Coronary artery (tissue), 2 donors: ENCODE results near the gene MYL6.

ENCODE experiments used
- DNase-seq: peaks from one replicate; pipeline ENCODE4 v3.0.0-alpha.2; 2017; ENCODE audit warnings: low spot score
- H3K27ac ChIP-seq, 2 donors: fragments of 200-600 bp; sonication (generic); one replicate each; pipeline ENCODE4 v1.5.1; 2016 to 2019
- H3K4me3 ChIP-seq: fragments of 200-600 bp; sonication (generic); 2 replicates; pipeline ENCODE4 v1.5.1; 2016; ENCODE audit warnings: mild to moderate bottlenecking, moderate library complexity
- TF ChIP-seq, protein P1 (sequence below): fragments of 200-600 bp; sonication (generic); IDR thresholded peaks from one replicate; pipeline ENCODE4 v1.5.1; 2019; ENCODE audit warnings: antibody characterized with exemption

MYL6 gene

GRCh38 chr12:56157201-56158028 lies 744 bp upstream of the MYL6 start:
- peak overlapping the region; percentile 96 for H3K4me3 ChIP-seq
- H3K27ac ChIP-seq, result peak overlapping the region; percentile 98 to 100
- DNase-seq, result peak; percentile 92
- TF ChIP-seq, protein P1, sequence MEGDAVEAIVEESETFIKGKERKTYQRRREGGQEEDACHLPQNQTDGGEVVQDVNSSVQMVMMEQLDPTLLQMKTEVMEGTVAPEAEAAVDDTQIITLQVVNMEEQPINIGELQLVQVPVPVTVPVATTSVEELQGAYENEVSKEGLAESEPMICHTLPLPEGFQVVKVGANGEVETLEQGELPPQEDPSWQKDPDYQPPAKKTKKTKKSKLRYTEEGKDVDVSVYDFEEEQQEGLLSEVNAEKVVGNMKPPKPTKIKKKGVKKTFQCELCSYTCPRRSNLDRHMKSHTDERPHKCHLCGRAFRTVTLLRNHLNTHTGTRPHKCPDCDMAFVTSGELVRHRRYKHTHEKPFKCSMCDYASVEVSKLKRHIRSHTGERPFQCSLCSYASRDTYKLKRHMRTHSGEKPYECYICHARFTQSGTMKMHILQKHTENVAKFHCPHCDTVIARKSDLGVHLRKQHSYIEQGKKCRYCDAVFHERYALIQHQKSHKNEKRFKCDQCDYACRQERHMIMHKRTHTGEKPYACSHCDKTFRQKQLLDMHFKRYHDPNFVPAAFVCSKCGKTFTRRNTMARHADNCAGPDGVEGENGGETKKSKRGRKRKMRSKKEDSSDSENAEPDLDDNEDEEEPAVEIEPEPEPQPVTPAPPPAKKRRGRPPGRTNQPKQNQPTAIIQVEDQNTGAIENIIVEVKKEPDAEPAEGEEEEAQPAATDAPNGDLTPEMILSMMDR, result peak; percentile 32

DNA sequence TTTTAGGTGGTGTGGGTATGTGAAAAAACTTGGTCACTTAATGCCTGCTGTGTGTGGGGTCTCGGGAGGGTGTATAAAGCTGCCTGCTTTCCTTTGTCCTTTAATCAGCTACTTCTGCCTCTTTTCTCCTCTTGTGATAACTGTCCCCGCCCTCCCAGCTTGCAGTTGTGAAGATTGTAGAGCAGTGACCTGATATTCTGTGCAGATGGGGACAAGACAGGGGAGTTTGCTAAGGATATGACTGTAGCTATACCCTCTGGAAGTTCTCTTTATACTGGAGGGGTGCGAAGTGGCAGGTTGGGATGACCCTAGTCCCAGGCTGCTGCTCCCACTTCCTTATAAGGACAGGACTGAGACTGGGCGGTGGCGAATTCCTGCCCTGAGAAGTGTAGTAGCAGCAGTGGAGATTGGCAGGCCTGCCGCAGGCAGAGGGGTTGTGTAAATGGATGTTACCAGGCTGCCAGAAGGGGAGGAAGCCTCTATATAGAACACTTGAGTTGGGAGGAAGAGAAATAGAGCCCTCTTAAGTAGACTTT lies 835 bp downstream of the MYL6 start:
- peak; percentile 92 for DNase-seq
- Histone ChIP-seq H3K4me3 (peak overlapping the region; percentile 96), H3K27ac (peak overlapping the region; percentile 98 to 100)
- TF ChIP-seq, protein P1, result no peak

- TF ChIP-seq, protein P1, result no peak
- Histone ChIP-seq H3K4me3 (peak overlapping the region; percentile 96), H3K27ac (peak overlapping the region; percentile 98 to 100)
- DNase-seq, result no peak
Observed at GRCh38 chr12:56159482-56160192, 1.5 kb downstream of the MYL6 start.

DNA sequence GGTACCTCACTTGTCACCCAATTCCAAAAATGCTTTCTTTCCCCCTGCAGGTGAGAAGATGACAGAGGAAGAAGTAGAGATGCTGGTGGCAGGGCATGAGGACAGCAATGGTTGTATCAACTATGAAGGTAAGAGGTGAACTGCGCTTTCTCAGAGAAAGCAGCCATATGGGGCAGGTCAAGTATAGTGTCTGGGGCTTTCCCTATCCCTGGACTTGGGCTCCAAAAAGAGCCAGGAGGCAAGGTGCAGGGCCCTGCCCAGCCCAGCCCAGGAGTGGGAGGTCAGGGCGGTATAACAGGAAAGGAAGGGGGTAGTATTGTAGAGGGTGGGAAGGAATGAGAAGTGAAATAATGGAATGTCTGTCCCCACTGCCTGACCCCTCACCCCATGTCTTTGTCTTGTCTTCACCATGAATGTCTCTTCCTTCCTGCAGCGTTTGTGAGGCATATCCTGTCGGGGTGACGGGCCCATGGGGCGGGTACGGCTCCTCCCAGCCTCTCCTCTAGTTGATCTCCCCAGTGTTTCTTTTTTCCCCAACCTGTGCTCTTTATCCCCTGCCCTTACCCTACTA lies 2.1 kb downstream of the MYL6 start:
- DNase-seq, result no peak
- H3K4me3 ChIP-seq, result peak overlapping the region; percentile 96
- TF ChIP-seq, protein P1, result no peak
- H3K27ac ChIP-seq, result peak overlapping the region; percentile 98 to 100

DNA sequence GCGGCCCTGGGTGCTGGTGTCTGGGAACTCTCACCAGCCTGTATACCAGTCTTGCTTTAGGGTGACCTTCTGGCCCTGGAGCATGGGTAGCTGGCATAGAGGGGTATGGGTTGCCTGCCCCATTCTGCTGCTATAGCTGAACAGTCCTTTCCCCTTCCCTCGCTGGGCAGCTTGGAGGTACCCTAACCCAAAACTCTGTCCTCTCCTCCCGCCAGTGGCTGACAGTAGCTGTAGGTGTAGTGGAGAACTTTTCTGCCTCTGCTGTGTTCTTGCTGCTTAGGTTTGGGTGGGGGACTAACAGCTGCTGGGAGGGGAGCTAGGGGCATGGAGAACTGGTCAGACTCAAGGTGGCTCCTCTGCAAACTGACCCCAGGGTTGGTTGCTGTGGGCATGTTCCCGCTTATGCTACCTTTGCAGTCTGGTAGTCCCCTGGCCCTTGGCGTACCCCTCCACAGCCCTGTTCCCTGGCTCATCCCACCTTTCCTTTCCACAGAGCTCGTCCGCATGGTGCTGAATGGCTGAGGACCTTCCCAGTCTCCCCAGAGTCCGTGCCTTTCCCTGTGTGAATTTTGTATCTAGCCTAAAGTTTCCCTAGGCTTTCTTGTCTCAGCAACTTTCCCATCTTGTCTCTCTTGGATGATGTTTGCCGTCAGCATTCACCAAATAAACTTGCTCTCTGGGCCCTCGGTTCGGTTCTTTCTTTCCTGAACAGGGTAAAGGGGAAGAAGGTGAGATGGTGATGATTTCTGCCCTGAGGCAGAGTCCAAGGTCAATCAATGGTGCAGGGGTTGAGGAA lies 2.9 kb downstream of the MYL6 start:
- Histone ChIP-seq H3K27ac (peak overlapping the region; percentile 98 to 100), H3K4me3 (peak overlapping the region; percentile 96)
- TF ChIP-seq, protein P1, result no peak
- no peak for DNase-seq

DNA sequence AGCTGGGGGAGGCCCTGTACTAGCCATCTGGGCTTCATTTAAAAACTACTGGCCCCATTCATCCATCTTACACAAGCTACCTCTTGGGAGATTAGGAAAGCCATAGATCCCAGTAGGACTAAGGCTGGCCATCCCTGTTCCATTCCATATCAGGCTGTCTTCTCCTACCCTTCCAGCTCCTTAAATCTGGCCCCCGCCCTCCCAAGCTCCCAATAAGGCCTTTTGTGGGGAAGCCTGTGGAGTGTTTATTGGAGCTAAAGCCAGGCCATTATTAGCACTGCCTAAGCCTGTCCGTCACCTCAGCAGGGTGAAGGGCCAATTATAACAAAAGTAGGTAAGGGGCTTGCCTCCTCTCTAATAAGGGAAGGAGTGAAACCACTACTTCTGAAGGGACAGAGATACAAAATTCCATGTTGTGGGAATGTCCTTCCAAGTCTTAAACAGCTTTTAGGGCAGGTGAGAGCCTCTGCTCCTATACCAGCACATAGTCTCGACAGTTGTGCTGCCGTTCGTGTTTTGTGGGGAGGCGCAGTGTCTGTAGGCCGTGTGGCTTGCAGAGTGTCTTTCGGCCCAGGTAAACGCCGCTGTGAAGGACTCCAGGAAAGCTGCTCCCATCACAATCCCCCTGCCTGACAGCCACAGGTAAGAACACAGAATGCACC lies 3.7 kb downstream of the MYL6 start:
- H3K4me3 ChIP-seq, result peak overlapping the region; percentile 96
- no peak for DNase-seq
- H3K27ac ChIP-seq, result peak overlapping the region; percentile 98 to 100
- TF ChIP-seq, protein P1, result no peak
